Measurements from ENCODE around the gene ARPC5L. TPM values are rescaled to one million over a fixed set of nuclear protein-coding genes. Genes with fewer than 3 reads are reported as not detected.

ARPC5L gene
- total RNA-seq, 1 experiment from 2014 or later: 47.2 TPM

GRCh38 chr9:124880501-124880900, 18.6 kb downstream of the ARPC5L start:
- POLR2A ChIA-PET: interaction anchor here (0.7 to 2.7 kb wide), 2 partner anchors 19 to 24 kb away, joined by 4 to 7 read pairs; partner anchors contain the start of gene RPL35
- DNase-seq (ENCODE audit: low spot score): peak; percentile 67
- peak overlapping the region; percentile 10; the same call in 1 of the 2 replicates for H3K4me3 Mint-ChIP-seq
- ATAC-seq: peak; percentile 82
- no peak overlapping the region for H3K27ac Mint-ChIP-seq
- no peaks in the 10 kb centered on the region for H3K9me3 Mint-ChIP-seq
- CTCF ChIA-PET: interaction anchor here (0.9 to 6.3 kb wide), 7 partner anchors 13 to 109 kb away, joined by 5 to 40 read pairs (median 7); partner anchors contain the start of genes NR6A1 and WDR38
- peaks cover 48% of the 10 kb centered on the region for H3K4me1 Mint-ChIP-seq
- H3K36me3 Mint-ChIP-seq: peaks cover 20% of the 10 kb centered on the region
- TF ChIP-seq ZNF671 (CRISPR knock-in tag; IDR thresholded peaks at IDR 0.05) (no peak), ZNF138 (CRISPR knock-in tag; conservative IDR thresholded peaks at IDR 0.05) (0 out of 2 replicates have a peak, but pooled peaks have one; percentile 43), ZNF396 (CRISPR knock-in tag; IDR thresholded peaks at IDR 0.05; ENCODE audit: borderline replicate concordance) (no peak)
- H3K27me3 Mint-ChIP-seq (ENCODE audit: low read depth): no peaks in the 10 kb centered on the region

- H3K27ac Mint-ChIP-seq: no peak overlapping the region
- DNase-seq (ENCODE audit: low spot score) (no peak), ATAC-seq (no peak)
- CTCF ChIA-PET: interaction anchor here (0.7 to 6.3 kb wide), 5 partner anchors 13 to 107 kb away, joined by 3 to 40 read pairs (median 7); partner anchors contain the start of gene WDR38
- H3K4me3 Mint-ChIP-seq: no peak overlapping the region
- H3K9me3 Mint-ChIP-seq: no peaks in the 10 kb centered on the region
- H3K27me3 Mint-ChIP-seq (ENCODE audit: low read depth): no peaks in the 10 kb centered on the region
- TF ChIP-seq ZBTB21 (CRISPR knock-in tag; IDR thresholded peaks at IDR 0.05; ENCODE audit: borderline replicate concordance) (no peak), TCF7 (CRISPR knock-in tag; IDR thresholded peaks at IDR 0.05; ENCODE audit: low read depth) (no peak), ZNF532 (CRISPR knock-in tag; IDR thresholded peaks at IDR 0.05; ENCODE audit: borderline replicate concordance) (no peak)
- POLR2A ChIA-PET: interaction anchor here (0.7 to 2.7 kb wide), 2 partner anchors 20 to 24 kb away, joined by 4 to 7 read pairs; partner anchors contain the start of gene RPL35
- H3K36me3 Mint-ChIP-seq: peaks cover 14% of the 10 kb centered on the region
- peaks cover 48% of the 10 kb centered on the region for H3K4me1 Mint-ChIP-seq
These were observed 19.3 kb downstream of the ARPC5L start for GRCh38 chr9:124881138-124881743.

GRCh38 chr9:124882231-124882630, 20.3 kb downstream of the ARPC5L start:
- TF ChIP-seq GTF2I (CRISPR knock-in tag; conservative IDR thresholded peaks at IDR 0.05) (no peak), PREB (CRISPR knock-in tag; IDR thresholded peaks at IDR 0.05; ENCODE audit: borderline replicate concordance) (no peak), ATF2 (CRISPR knock-in tag; IDR thresholded peaks at IDR 0.05; ENCODE audit: borderline replicate concordance, low read depth) (no peak), ZNF532 (CRISPR knock-in tag; IDR thresholded peaks at IDR 0.05; ENCODE audit: borderline replicate concordance) (no peak), ZNF425 (CRISPR knock-in tag; conservative IDR thresholded peaks at IDR 0.05) (no peak), AR (CRISPR knock-in tag; IDR thresholded peaks at IDR 0.05) (no peak)
- ChIA-PET CTCF (interaction anchor here (0.7 to 6.3 kb wide), 9 partner anchors 12 to 262 kb away, joined by 3 to 40 read pairs (median 4); partner anchors contain the start of genes SCAI and WDR38), POLR2A (no interaction called here)
- H3K4me3 Mint-ChIP-seq: no peak overlapping the region
- H3K27ac Mint-ChIP-seq: no peak overlapping the region
- no peaks in the 10 kb centered on the region for H3K9me3 Mint-ChIP-seq
- ATAC-seq: peak; percentile 43; the same call in 1 of the 2 replicates
- peaks cover 6% of the 10 kb centered on the region for H3K36me3 Mint-ChIP-seq
- no peaks in the 10 kb centered on the region for H3K27me3 Mint-ChIP-seq (ENCODE audit: low read depth)
- DNase-seq (ENCODE audit: low spot score): peak; percentile 31
- peaks cover 48% of the 10 kb centered on the region for H3K4me1 Mint-ChIP-seq
